GM18511 (cell line): ENCODE measurements around the gene APPBP2.
"Not testable (repeated sequence)": the region's sequence is repeated elsewhere in the genome, so short reads cannot be mapped to it uniquely, and the experiment has no call there.

Source experiments
- ATAC-seq: cut with Tn5 transposase; IDR thresholded peaks from one replicate; pipeline ENCODE4 v1.9.1; 2021; ENCODE audit warnings: mild to moderate bottlenecking, moderate library complexity; ENCODE audit not compliant: unreplicated experiment

Gene APPBP2, protein sequence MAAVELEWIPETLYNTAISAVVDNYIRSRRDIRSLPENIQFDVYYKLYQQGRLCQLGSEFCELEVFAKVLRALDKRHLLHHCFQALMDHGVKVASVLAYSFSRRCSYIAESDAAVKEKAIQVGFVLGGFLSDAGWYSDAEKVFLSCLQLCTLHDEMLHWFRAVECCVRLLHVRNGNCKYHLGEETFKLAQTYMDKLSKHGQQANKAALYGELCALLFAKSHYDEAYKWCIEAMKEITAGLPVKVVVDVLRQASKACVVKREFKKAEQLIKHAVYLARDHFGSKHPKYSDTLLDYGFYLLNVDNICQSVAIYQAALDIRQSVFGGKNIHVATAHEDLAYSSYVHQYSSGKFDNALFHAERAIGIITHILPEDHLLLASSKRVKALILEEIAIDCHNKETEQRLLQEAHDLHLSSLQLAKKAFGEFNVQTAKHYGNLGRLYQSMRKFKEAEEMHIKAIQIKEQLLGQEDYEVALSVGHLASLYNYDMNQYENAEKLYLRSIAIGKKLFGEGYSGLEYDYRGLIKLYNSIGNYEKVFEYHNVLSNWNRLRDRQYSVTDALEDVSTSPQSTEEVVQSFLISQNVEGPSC

DNA sequence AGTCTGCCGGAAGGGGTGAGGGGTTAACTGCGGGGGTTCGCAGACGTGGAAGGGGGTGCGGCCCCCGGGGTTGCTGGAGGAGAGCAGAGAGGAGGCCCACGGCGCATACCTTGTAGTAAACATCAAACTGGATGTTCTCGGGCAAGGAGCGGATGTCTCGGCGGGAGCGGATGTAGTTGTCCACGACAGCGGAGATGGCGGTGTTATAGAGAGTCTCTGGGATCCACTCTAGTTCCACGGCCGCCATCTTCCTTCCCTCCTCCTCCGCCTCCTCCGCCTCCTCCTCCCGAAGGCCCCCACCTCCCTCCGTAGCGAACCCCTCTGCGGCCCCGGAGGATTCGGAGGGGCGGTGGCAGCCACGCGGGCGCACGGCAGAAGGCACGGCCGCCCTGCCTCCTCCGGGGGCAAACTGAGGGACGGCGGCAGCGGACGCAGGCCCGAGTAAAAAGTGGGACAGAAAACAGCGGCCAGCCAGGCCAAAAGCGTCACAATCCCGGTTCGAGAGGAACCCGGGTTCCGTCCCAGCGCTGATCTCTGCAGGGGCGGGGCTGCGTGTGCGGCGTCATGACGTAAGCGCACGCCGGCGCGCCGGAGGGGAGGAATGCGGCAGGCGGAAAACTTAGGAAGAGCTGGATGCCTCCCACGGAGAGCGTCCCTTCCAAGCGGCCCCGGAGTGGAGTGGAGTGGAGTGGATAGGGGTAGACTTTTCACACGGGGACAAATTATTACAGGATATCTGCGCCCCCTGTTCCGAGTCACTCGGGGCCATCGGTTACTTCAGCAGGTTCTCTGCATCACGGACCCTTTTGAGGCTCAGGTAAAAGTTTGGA, at the start of gene APPBP2:
TSS of gene APPBP2 (minus strand) at position 558 of the 830 bp plus-strand sequence. CDS start at position 247, 311 bp downstream.
- peak; percentile 94 for ATAC-seq

DNA sequence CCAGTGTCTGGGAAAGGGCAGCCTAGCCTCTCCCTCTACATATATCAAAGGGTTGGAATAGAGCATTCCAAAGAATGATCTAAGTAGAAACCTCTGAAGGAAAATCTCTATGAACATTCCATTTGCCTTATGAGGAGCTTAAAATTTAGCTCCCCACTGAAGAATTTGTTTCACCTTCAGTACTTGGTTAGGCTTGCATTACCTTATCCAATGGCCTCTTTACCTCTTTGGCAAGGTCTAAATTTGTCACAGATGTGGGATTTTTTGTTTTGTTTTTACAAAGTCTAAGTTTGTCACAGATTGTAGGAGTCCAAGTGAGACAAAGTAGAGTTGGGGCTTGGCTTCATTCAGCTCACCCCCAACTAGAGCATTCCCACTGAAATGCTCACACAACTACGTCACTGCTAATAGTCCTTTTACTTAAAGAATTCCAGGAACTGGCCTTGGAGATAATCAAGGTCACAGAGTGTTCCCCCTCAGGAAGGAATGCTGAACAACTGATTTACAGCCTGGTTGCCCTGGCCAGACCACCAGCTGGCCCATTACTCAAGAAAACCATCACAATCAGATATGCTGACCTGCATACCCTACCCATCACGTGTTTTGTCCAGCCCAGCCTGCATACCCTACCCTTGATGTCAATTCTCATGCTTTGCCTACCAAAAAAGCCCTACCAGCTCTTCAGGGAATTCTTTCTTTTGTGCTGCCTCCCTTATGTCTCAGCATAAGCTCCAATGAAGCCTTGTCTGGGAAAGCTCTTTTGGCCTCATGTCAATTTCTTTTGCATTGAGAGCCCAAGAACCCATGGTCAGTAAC, 47.4 kb upstream of the APPBP2 start:
- no peak for ATAC-seq

DNA sequence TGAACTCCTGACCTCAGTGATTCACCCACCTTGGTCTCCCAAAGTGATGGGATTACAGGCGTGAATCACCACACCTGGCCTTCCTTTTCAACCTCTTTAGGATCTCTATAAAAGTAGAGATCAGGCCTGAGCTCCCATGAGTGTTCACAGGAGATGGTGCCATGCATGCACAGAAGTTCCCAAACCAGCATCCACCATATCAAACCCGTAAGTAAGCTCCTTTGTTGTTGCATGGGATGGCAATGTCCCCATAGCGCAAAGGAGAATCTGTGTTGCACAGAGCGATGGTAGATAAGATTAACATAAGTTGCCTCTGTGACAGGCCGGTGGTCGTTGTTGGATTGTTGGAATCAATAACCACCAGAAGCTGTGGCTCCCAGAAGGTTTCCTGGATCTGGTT, 39.2 kb upstream of the APPBP2 start:
- no peak for ATAC-seq

DNA sequence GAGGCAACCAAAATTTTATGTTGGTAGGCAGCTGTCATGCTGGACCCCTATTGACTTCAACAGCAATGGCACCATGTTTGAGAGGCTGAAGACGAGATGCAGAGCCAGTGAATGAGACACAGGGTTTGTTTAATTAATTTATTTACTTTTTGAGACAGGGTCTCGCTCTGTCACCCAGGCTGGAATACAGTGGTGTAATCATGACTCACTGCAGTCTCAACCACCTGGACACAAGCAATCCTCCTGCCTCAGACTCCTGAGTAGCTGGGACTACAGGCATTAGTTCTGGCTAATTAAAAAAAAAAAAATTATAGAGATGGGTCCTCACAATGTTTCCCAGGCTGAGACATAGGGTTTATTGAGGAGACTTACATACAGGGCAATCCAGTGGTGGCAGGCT, 37.7 kb upstream of the APPBP2 start:
- ATAC-seq: no peak

DNA sequence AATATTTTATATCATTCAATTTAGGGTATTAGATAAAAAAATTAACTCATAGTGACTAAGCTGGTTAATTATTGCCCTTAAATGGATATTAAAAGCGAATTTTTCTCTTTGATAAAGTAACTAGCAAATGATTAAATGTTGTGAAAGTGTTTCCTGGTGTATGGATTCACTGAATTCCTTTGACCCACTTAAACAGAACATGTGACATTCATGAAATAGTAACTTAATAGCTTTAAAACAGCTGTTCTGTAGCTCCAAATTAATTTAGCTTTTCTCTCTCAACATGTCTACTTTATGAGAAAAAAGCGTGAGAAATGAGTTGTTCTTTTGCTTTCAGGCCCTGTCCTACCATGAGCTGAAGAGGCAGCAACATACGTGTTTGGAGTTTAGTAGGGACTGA, 36.4 kb upstream of the APPBP2 start:
- ATAC-seq: no peak

DNA sequence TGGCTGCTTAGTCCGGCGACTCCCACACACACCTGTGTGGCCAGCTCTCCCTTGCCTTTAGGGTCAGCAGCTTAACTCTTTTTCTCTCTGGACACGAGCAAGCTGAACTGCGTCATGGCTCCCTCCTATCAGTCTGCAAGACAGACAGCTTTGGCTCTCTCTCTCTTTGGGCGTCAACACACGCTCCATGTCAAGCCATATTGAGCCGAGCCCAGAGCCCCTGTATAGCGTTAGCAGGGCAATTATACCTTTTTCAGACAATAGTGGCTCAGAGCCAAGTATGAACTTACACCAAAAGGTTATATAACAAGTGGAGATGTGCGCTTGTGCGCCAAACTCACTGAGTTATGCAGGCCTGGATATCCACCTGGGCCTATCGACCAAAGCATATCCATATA, 34.8 kb upstream of the APPBP2 start:
- no peak for ATAC-seq

DNA sequence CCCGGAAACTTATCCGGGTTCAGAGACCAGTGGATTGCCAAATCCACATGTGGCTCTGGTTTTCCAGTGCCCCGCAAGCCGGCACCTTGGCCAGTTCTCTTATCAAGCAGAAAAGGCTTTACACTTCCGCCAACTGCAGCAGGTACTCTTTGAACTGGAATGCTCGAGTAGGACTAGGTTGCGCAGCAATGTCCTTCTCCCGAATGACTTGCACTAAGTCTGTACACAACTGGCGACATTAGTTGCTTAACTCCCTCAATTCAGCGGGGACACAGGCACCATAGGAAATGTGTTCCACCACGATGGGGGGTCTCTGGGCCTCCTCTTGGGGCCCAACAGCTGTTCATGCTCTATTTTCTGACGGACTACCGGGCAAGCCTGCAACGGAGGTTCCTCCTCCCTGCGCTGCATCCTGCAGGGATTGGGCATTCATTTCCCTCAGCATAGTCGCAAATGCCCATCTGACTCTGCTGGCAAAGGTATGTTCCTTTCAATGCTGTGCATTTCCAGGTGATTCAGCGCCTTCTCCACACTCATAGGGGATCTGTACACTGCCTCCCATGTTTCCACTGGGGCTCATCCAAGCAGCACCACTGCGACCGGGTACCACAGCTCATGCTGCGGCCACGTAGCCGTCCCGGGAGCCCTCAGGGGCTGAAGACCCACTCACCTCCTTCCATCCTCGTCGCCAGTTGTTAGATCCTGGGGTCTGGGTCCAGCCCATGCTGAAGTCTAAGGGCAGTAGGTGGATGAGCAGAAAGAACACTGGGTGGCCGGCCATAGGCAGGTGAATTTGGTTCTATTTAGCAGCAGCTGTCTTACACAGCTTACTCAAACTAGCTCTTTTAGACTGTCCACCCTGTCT, 34.2 kb upstream of the APPBP2 start:
- ATAC-seq: no peak

DNA sequence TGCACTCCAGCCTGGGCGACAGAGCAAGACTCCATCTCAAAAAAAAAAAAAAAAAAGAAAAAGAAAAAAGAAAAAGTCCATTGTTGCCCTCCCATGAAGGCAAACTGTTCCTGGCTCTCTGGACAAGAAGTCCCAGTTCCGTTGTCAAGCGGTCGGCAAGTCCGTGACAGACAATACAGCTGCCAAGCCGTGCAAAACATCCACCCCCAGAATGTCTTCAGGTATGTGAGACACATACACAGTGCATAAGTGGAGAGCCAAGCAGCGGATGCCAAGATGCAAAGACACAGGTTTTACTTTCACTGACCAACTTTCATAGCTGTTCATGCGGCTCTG, 33.6 kb upstream of the APPBP2 start:
- no peak for ATAC-seq

DNA sequence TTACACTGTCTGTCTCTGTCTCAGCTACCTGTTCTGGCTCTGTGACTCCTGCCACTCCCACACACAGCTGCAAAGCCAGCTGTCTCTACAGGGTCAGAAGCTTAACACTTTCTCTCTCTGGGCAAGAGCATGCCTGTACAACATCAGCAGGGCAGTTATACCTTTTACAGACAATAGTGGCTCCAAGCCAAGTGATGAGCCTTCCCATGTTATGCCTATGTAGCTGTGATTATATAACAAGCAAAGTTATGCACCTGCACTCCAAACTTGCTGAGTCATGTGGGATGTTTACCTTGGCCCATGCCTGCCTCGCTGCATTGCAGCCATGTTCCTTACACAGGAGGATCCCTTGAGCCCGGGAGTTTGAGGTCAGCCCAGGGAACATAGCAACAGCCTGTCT, 31.8 kb upstream of the APPBP2 start:
- no peak for ATAC-seq

DNA sequence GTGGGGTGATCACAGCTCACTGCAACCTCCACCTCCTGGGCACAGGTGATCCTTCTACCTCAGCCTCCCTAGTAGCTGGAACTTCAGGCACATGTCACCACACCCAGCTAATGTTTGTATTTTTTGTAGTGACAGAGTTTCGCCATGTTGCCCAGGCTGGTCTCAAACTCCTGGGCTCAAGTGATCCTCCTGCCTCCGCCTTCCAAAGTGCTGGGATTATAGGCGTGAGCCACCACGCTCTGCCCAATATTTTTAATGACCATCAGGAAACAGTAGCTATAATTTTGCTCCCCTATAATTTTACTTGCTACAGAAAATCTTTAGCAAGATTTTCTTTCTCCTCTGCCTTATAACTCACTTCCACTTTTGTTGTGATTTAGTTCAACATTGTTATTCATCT, 29.7 kb upstream of the APPBP2 start:
- ATAC-seq: no peak

DNA sequence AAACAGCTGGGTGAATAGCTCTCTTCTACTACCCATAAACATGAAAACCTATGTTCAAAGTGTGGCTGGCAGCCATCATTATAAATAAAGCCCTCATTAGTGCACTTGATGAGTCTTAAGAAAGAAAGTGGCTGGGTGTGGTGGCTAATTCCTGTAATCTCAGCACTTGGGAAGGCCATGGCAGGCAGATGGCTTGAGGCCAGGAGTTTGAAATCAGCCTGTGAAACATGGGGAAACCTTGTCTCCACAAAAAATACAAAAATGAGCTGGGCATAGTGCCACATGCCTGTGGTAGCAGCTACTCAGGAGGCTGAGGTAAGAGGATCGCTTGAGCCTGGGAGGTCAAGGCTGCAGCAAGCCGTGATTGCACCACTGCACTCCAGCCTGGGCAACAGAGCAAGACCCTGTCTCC, 28.3 kb upstream of the APPBP2 start:
- no peak for ATAC-seq

DNA sequence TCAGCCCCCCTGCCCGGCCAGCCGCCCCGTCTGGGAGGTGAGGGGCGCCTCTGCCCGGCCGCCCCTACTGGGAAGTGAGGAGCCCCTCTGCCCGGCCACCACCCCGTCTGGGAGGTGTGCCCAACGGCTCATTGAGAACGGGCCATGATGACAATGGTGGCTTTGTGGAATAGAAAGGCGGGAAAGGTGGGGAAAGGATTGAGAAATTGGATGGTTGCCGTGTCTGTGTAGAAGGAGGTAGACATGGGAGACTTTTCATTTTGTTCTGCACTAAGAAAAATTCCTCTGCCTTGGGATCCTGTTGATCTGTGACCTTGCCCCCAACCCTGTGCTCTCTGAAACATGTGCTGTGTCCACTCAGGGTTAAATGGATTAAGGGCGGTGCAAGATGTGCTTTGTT, 26.2 kb upstream of the APPBP2 start:
- ATAC-seq: not testable (repeated sequence)

DNA sequence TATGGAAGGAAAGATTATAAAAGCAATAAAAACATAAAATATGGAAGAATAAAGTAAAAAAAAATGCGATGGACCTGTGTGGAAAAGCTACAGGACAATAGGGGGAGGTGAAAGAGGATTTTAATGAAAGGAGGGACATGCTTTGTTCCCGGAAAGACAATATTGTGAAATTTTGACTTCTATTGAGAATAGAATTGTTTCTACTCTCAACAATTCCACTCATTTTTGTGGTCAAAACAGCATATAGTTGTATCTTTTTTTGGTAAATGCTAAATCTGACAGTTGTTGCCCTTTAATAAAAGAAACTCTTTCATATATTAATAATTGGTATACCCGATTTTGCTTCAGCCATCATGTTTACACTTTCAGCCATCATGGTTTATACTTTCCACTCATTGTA, 22.9 kb upstream of the APPBP2 start:
- ATAC-seq: no peak

DNA sequence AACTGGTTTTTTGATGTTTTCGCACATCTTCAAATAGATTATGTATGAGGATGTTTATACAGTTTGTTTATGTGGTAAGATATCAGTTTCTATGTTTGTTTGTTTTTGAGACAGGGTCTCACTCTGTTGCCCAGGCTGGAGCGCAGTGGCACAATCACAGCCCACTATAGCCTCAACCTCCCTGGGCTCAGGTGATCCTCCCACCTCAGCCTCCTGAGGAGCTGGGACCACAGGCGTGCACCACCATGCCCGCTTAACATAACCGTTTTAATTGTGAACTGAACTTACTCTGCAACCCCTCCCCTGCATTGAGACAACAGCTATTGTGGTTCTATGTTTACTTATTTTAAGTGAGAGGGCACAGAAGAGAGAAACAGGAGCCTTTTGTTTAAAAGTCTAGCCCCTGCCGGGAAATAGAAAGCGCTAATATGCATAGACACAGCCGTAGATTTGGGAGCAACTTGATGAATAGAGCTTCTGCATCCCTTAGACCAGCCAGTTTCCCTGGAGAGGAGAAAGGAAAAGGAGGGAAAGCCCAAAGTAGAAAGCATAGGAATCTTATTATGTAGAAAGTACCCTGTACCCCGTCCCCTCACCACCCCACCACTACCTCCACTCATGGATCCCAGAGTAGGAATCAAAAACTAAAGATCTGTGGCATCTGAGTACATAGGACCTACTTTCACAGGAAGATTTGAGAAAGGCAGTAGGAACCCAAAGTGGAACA, 19.6 kb upstream of the APPBP2 start:
- no peak for ATAC-seq

DNA sequence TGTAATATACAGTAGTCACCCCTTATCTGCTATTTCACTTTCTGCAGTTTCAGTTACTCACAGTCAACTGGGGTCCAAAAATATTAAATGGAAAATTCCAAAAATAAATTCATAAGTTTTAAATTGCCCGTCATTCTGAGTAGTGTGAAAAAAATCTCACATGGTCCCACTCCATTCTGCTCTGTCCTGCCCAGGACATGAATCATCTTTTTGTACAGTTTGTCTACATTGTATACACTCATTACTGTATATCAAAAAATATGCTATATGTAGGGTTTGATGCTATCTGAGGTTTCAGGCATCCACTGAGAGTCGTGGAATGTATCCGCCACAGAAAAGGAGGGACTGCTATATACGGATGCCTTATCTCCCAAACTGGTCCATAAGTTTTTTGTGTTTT, 16.0 kb upstream of the APPBP2 start:
- no peak for ATAC-seq

DNA sequence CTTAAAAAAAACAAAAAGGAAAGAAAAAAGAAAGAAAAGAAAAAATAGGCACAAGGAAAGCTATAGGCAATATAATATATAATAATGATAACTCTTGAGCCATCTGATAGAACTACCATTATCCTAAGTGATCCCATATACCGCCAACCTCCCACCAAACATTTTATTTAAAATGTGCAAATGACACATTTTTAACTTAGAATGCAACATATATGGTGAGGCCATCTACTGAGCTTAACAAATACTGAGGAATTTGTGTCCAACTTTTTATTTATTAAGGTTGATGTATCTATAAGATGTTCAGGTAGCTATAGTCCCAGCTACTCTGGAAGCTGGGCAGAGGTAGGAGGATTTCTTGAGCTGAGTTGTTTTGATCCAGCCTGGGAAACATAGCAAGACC, 14.4 kb upstream of the APPBP2 start:
- no peak for ATAC-seq

DNA sequence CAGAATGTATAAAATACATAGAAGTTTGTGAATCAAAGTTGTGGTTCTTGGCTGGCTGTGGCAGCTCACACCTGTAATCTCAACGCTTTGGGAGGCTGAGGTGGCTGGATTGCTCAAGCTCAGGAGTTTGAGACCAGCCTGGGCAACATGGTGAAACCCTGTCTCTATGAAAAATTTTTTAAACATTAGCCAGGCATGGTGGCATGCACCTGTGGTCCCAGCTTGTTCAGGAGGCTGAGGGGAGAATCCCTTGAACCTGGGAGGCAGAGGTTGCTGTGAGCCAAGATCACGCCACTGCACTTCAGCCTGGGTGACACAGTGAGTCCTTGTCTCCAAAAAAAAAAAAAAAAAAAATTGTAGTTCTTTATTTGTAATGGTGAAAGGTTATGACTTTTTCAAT, 13.8 kb upstream of the APPBP2 start:
- ATAC-seq: no peak

DNA sequence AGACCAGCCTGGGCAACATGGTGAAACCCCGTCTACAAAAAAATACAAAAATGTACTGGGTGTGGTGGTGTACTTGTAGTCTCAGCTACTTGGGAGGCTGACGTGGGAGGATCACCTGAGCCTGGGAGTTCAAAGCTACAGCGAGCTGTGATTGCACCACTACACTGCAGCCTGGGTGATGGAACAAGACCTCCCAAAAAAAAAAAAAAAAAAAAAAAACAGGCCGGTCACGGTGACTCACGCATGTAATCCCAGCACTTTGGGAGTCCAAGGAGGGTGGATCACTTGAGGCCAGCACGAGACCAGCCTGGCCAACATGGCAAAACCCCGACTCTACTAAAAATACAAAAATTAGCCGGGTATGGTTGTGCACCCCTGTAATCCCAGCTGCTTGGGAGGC, 12.7 kb upstream of the APPBP2 start:
- ATAC-seq: no peak
